H9 (cell line): ENCODE measurements around the gene FDX1. TPM values are rescaled to one million over a fixed set of nuclear protein-coding genes. Genes with fewer than 3 reads are reported as not detected.

Experiments used
- DNase-seq: peaks from one replicate; pipeline ENCODE4 v3.0.0-alpha.2; 2017
- H2AFZ ChIP-seq: one replicate; pipeline ENCODE4 v1.6.1; 2013; ENCODE audit warnings: mild to moderate bottlenecking, low read length, control low read depth, moderate library complexity
- H2AK5ac ChIP-seq: 2 replicates; pipeline ENCODE4 v1.6.1; 2013; ENCODE audit warnings: low read length, control low read depth, mixed read lengths; ENCODE audit not compliant: insufficient read length
- H2BK120ac ChIP-seq: one replicate; pipeline ENCODE4 v1.6.1; 2013; ENCODE audit warnings: low read depth, mild to moderate bottlenecking, low read length, control low read depth, inconsistent platforms; ENCODE audit not compliant: poor library complexity, severe bottlenecking
- H2BK12ac ChIP-seq: 2 replicates; pipeline ENCODE4 v1.6.1; 2013; ENCODE audit warnings: low read length, control low read depth, mixed read lengths, low read depth; ENCODE audit not compliant: insufficient read length
- H2BK15ac ChIP-seq: 2 replicates; pipeline ENCODE4 v1.6.1; 2013; ENCODE audit warnings: low read depth, low read length, control low read depth
- H2BK20ac ChIP-seq: one replicate; pipeline ENCODE4 v1.6.1; 2013; ENCODE audit warnings: low read depth, mild to moderate bottlenecking, low read length, control low read depth, inconsistent platforms; ENCODE audit not compliant: poor library complexity, severe bottlenecking
- H2BK5ac ChIP-seq: 2 replicates; pipeline ENCODE4 v1.6.1; 2013; ENCODE audit warnings: low read length, control low read depth, mixed read lengths; ENCODE audit not compliant: insufficient read length
- H3K14ac ChIP-seq: 2 replicates; pipeline ENCODE4 v1.6.1; 2013; ENCODE audit warnings: low read length, control low read depth; ENCODE audit not compliant: insufficient read depth
- H3K18ac ChIP-seq: 2 replicates; pipeline ENCODE4 v1.6.1; 2013; ENCODE audit warnings: low read depth, mild to moderate bottlenecking, mixed read lengths, low read length, control low read depth; ENCODE audit not compliant: insufficient read length
- H3K23ac ChIP-seq: 2 replicates; pipeline ENCODE4 v1.6.1; 2013; ENCODE audit warnings: low read length, control low read depth, mixed read lengths, low read depth; ENCODE audit not compliant: insufficient read length
- H3K23me2 ChIP-seq: 2 replicates; pipeline ENCODE4 v1.6.1; 2013; ENCODE audit warnings: low read depth, mild to moderate bottlenecking, mixed read lengths, low read length, control low read depth; ENCODE audit not compliant: insufficient read length, poor library complexity, severe bottlenecking
- H3K27ac ChIP-seq: 2 replicates; pipeline ENCODE4 v1.5.1; 2013; ENCODE audit warnings: low read length, control low read depth, mixed read lengths, low read depth; ENCODE audit not compliant: insufficient read length
- H3K27me3 ChIP-seq: 2 replicates; pipeline ENCODE4 v1.6.1; 2013; ENCODE audit warnings: low read length, control low read depth, inconsistent platforms; ENCODE audit not compliant: insufficient read depth
- H3K4ac ChIP-seq: 2 replicates; pipeline ENCODE4 v1.6.1; 2013; ENCODE audit warnings: low read depth, mild to moderate bottlenecking, control low read depth, inconsistent platforms, low read length, moderate library complexity
- H3K4me1 ChIP-seq: 2 replicates; pipeline ENCODE4 v1.6.1; 2013; ENCODE audit warnings: low read length, control low read depth, inconsistent platforms; ENCODE audit not compliant: insufficient read depth
- H3K4me2 ChIP-seq: 2 replicates; pipeline ENCODE4 v1.6.1; 2013; ENCODE audit warnings: low read length, control low read depth, mixed read lengths; ENCODE audit not compliant: insufficient read length, insufficient read depth
- H3K56ac ChIP-seq: 2 replicates; pipeline ENCODE4 v1.6.1; 2013; ENCODE audit warnings: low read depth, mild to moderate bottlenecking, mixed read lengths, low read length, control low read depth; ENCODE audit not compliant: insufficient read length
- H3K79me1 ChIP-seq: 2 replicates; pipeline ENCODE4 v1.6.1; 2013; ENCODE audit warnings: low read depth, mild to moderate bottlenecking, moderate library complexity, low read length, control low read depth, inconsistent platforms; ENCODE audit not compliant: insufficient read depth, poor library complexity, severe bottlenecking
- H3K79me2 ChIP-seq: 2 replicates; pipeline ENCODE4 v1.6.1; 2013; ENCODE audit warnings: low read length, control low read depth, inconsistent platforms; ENCODE audit not compliant: insufficient read depth
- H3K9ac ChIP-seq: 2 replicates; pipeline ENCODE4 v1.6.1; 2013; ENCODE audit warnings: low read length, control low read depth, mixed read lengths; ENCODE audit not compliant: insufficient read length; ENCODE audit errors: extremely low read depth
- H3K9me3 ChIP-seq: one replicate; pipeline ENCODE4 v1.6.1; 2013; ENCODE audit warnings: low read depth, low read length, inconsistent platforms; ENCODE audit not compliant: control insufficient read depth
- H3T11ph ChIP-seq: one replicate; pipeline ENCODE4 v1.6.1; 2013; ENCODE audit warnings: mild to moderate bottlenecking, low read length, control low read depth, inconsistent platforms
- H4K20me1 ChIP-seq: one replicate; pipeline ENCODE4 v1.6.1; 2013; ENCODE audit not compliant: control insufficient read depth, insufficient read length, insufficient read depth
- H4K5ac ChIP-seq: 2 replicates; pipeline ENCODE4 v1.6.1; 2013; ENCODE audit warnings: low read depth, mild to moderate bottlenecking, mixed read lengths, low read length, control low read depth; ENCODE audit not compliant: insufficient read length
- H4K8ac ChIP-seq: replicated peaks from 2 replicates; pipeline ENCODE4 v1.6.1; 2013; ENCODE audit warnings: low read length, control low read depth, mixed read lengths, low read depth; ENCODE audit not compliant: insufficient read length
- H4K91ac ChIP-seq: 2 replicates; pipeline ENCODE4 v1.6.1; 2013; ENCODE audit warnings: low read depth, mild to moderate bottlenecking, moderate library complexity, mixed read lengths, low read length, control low read depth; ENCODE audit not compliant: insufficient read length
- H3K27ac Mint-ChIP-seq, 3 experiments: 2 replicates in 2 of 3; 3 replicates in 1 of 3; pipeline ENCODE4 v1.8.0; 2020 to 2021; ENCODE audit warnings: mixed read lengths in 3 of 3, mild to moderate bottlenecking in 1 of 3, moderate library complexity in 1 of 3
- H3K27me3 Mint-ChIP-seq: 2 replicates; pipeline ENCODE4 v1.8.0; 2021; ENCODE audit warnings: low read depth, mild to moderate bottlenecking, moderate library complexity, mixed read lengths
- H3K36me3 Mint-ChIP-seq, 3 experiments: 2 replicates in 2 of 3; 3 replicates in 1 of 3; pipeline ENCODE4 v1.8.0; 2020 to 2021; ENCODE audit warnings: low read depth in 3 of 3, mixed read lengths in 3 of 3; ENCODE audit not compliant: insufficient read depth in 1 of 3
- H3K4me1 Mint-ChIP-seq, 2 experiments: 2 replicates each; pipeline ENCODE4 v1.8.0; 2020; ENCODE audit warnings: mixed read lengths in 2 of 2
- H3K4me3 Mint-ChIP-seq, 2 experiments: 2 replicates in 1 of 2; 3 replicates in 1 of 2; pipeline ENCODE4 v1.8.0; 2020 to 2021; ENCODE audit warnings: mild to moderate bottlenecking in 2 of 2, mixed read lengths in 2 of 2, moderate library complexity in 1 of 2
- H3K9me3 Mint-ChIP-seq, 2 experiments: 2 replicates in 1 of 2; 3 replicates in 1 of 2; pipeline ENCODE4 v1.8.0; 2020; ENCODE audit warnings: mild to moderate bottlenecking in 2 of 2, mixed read lengths in 2 of 2, moderate library complexity in 1 of 2
- WGBS: extraction: QIAGEN DNeasy Blood & Tissue Kit; methylation state at CpG from one replicate; pipeline ENCODE4 v1.1.7; 2013; ENCODE audit warnings: missing lambda C conversion rate, low lambda C conversion rate, mixed read lengths; ENCODE audit not compliant: insufficient read length; ENCODE audit errors: extremely low coverage; 5-methylcytosine and 5-hydroxymethylcytosine counted together
- total RNA-seq: library from RNA; stranded (reverse); gene quantifications from 2 replicates; pipeline ENCODE4 v1.2.1, GENCODE V29; 2021
- TF ChIP-seq, protein P1 (sequence below): fragments of 200-600 bp; sonication (generic); conservative IDR thresholded peaks from 3 replicates; pipeline ENCODE4 v1.8.0; 2021; ENCODE audit warnings: antibody characterized with exemption, mild to moderate bottlenecking

The FDX1 gene
- total RNA-seq, 1 experiment from 2014 or later: 10.1 TPM

- Histone ChIP-seq H2BK5ac (no peak overlapping the region), H3K79me1 (peaks cover 5% of the 10 kb centered on the region), H3K56ac (no peak overlapping the region), H3K27ac (no peak overlapping the region), H3K23me2 (peaks cover 6% of the 10 kb centered on the region), H3K79me2 (no peaks in the 10 kb centered on the region; the same call in 1 of the 2 replicates), H3T11ph (no peak overlapping the region), H4K20me1 (no peaks in the 10 kb centered on the region), H3K18ac (no peak overlapping the region), H2AFZ (no peak overlapping the region), H2BK12ac (no peak overlapping the region), H3K4ac (no peak overlapping the region), H3K23ac (no peak overlapping the region), H2BK20ac (no peak overlapping the region), H2BK120ac (no peak overlapping the region), H3K14ac (no peak overlapping the region), H3K4me1 (peaks cover 2% of the 10 kb centered on the region; the same call in 1 of the 2 replicates), H4K8ac (no peak overlapping the region), H3K27me3 (no peaks in the 10 kb centered on the region), H2AK5ac (no peak overlapping the region), H4K5ac (no peak overlapping the region), H4K91ac (no peak overlapping the region), H3K4me2 (peak overlapping the region; percentile 80), H2BK15ac (no peak overlapping the region), H3K9me3 (no peaks in the 10 kb centered on the region), H3K9ac (no peak overlapping the region)
- Mint-ChIP-seq H3K4me1 (peaks cover 35 to 37% of the 10 kb centered on the region in 2 experiments), H3K27ac (no peak overlapping the region), H3K9me3 (peaks cover 0 to 3% of the 10 kb centered on the region in 2 experiments; a peak in 1 of 5 replicates), H3K36me3 (peaks cover 0 to under 1% (median 0%) of the 10 kb centered on the region in 3 experiments; a peak in 3 of 7 replicates), H3K4me3 (peak overlapping the region; percentile 94 to 98; a peak in 4 of 5 replicates), H3K27me3 (peaks cover 8% of the 10 kb centered on the region)
- no CpG with 5 or more reads among the region's 4 CpGs for WGBS
- no peak for DNase-seq
- TF ChIP-seq, protein P1, sequence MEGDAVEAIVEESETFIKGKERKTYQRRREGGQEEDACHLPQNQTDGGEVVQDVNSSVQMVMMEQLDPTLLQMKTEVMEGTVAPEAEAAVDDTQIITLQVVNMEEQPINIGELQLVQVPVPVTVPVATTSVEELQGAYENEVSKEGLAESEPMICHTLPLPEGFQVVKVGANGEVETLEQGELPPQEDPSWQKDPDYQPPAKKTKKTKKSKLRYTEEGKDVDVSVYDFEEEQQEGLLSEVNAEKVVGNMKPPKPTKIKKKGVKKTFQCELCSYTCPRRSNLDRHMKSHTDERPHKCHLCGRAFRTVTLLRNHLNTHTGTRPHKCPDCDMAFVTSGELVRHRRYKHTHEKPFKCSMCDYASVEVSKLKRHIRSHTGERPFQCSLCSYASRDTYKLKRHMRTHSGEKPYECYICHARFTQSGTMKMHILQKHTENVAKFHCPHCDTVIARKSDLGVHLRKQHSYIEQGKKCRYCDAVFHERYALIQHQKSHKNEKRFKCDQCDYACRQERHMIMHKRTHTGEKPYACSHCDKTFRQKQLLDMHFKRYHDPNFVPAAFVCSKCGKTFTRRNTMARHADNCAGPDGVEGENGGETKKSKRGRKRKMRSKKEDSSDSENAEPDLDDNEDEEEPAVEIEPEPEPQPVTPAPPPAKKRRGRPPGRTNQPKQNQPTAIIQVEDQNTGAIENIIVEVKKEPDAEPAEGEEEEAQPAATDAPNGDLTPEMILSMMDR: no peak
Observed at GRCh38 chr11:110431674-110432073, 1.9 kb downstream of the FDX1 start.
